Dendritic cell treated with granulocyte-macrophage colony-stimulating factor and Interleukin-4, amounts not matched to agents 40 ng/mL and 50 ng/mL, for 4 days (primary cell): ENCODE data around the gene HACD3.

Source experiments
- H3K27ac Mint-ChIP-seq: one replicate; pipeline ENCODE4 v1.8.0; 2022; ENCODE audit warnings: mild to moderate bottlenecking, mixed read lengths
- H3K27me3 Mint-ChIP-seq: one replicate; pipeline ENCODE4 v1.8.0; 2022; ENCODE audit warnings: mild to moderate bottlenecking, mixed read lengths
- H3K36me3 Mint-ChIP-seq: one replicate; pipeline ENCODE4 v1.8.0; 2022; ENCODE audit warnings: low read depth, mixed read lengths
- H3K4me1 Mint-ChIP-seq: one replicate; pipeline ENCODE4 v1.8.0; 2022; ENCODE audit warnings: low read depth, mixed read lengths
- H3K4me3 Mint-ChIP-seq: one replicate; pipeline ENCODE4 v1.8.0; 2022; ENCODE audit warnings: mild to moderate bottlenecking, moderate library complexity, mixed read lengths
- H3K9me3 Mint-ChIP-seq: one replicate; pipeline ENCODE4 v1.8.0; 2022; ENCODE audit warnings: mixed read lengths
- intact Hi-C: fragments of 100-400 bp; cut with micrococcal nuclease; formaldehyde crosslinking; loops from one replicate; pipeline ENCODE4 v1.15.0; 2022

Gene HACD3

GRCh38 chr15:65558336-65558735, 28.1 kb downstream of the HACD3 start:
- H3K4me1 Mint-ChIP-seq: no peaks in the 10 kb centered on the region
- H3K9me3 Mint-ChIP-seq: no peaks in the 10 kb centered on the region
- no peak overlapping the region for H3K4me3 Mint-ChIP-seq
- intact Hi-C loops: no loop called here
- peaks cover 68% of the 10 kb centered on the region for H3K36me3 Mint-ChIP-seq
- no peak overlapping the region for H3K27ac Mint-ChIP-seq
- no peaks in the 10 kb centered on the region for H3K27me3 Mint-ChIP-seq

GRCh38 chr15:65558997-65559760, 28.9 kb downstream of the HACD3 start:
- Mint-ChIP-seq H3K36me3 (peaks cover 77% of the 10 kb centered on the region), H3K9me3 (no peaks in the 10 kb centered on the region), H3K4me1 (no peaks in the 10 kb centered on the region), H3K27me3 (no peaks in the 10 kb centered on the region), H3K4me3 (no peak overlapping the region), H3K27ac (no peak overlapping the region)
- intact Hi-C loops: no loop called here

GRCh38 chr15:65559941-65560340, 29.7 kb downstream of the HACD3 start:
- Mint-ChIP-seq H3K27ac (no peak overlapping the region), H3K4me1 (no peaks in the 10 kb centered on the region), H3K4me3 (no peak overlapping the region), H3K9me3 (no peaks in the 10 kb centered on the region), H3K27me3 (no peaks in the 10 kb centered on the region), H3K36me3 (peaks cover 80% of the 10 kb centered on the region)
- intact Hi-C loops: no loop called here

GRCh38 chr15:65561934-65562333, 31.7 kb downstream of the HACD3 start:
- Mint-ChIP-seq H3K4me1 (no peaks in the 10 kb centered on the region), H3K9me3 (no peaks in the 10 kb centered on the region), H3K4me3 (no peak overlapping the region), H3K27me3 (no peaks in the 10 kb centered on the region), H3K27ac (no peak overlapping the region), H3K36me3 (peaks cover 80% of the 10 kb centered on the region)
- intact Hi-C loops: no loop called here

- no peak overlapping the region for H3K27ac Mint-ChIP-seq
- intact Hi-C loops: no loop called here
- no peak overlapping the region for H3K4me3 Mint-ChIP-seq
- peaks cover 42% of the 10 kb centered on the region for H3K36me3 Mint-ChIP-seq
- no peaks in the 10 kb centered on the region for H3K27me3 Mint-ChIP-seq
- no peaks in the 10 kb centered on the region for H3K4me1 Mint-ChIP-seq
- no peaks in the 10 kb centered on the region for H3K9me3 Mint-ChIP-seq
These were observed 39.5 kb downstream of the HACD3 start for GRCh38 chr15:65569728-65570127.

GRCh38 chr15:65571971-65572370, 41.7 kb downstream of the HACD3 start:
- no peak overlapping the region for H3K27ac Mint-ChIP-seq
- H3K36me3 Mint-ChIP-seq: peaks cover 31% of the 10 kb centered on the region
- intact Hi-C loops: no loop called here
- no peaks in the 10 kb centered on the region for H3K27me3 Mint-ChIP-seq
- H3K4me3 Mint-ChIP-seq: no peak overlapping the region
- H3K4me1 Mint-ChIP-seq: no peaks in the 10 kb centered on the region
- H3K9me3 Mint-ChIP-seq: no peaks in the 10 kb centered on the region

GRCh38 chr15:65576664-65577063, 46.4 kb downstream of the HACD3 start:
- Mint-ChIP-seq H3K36me3 (peaks cover 44% of the 10 kb centered on the region), H3K9me3 (no peaks in the 10 kb centered on the region), H3K4me3 (no peak overlapping the region), H3K27ac (no peak overlapping the region), H3K4me1 (peaks cover 14% of the 10 kb centered on the region), H3K27me3 (no peaks in the 10 kb centered on the region)
- intact Hi-C loops: no loop called here

GRCh38 chr15:65577129-65577996, 47.1 kb downstream of the HACD3 start:
- intact Hi-C loops: no loop called here
- no peak overlapping the region for H3K4me3 Mint-ChIP-seq
- peaks cover 14% of the 10 kb centered on the region for H3K4me1 Mint-ChIP-seq
- H3K27ac Mint-ChIP-seq: peak overlapping the region; percentile 67
- H3K9me3 Mint-ChIP-seq: no peaks in the 10 kb centered on the region
- peaks cover 51% of the 10 kb centered on the region for H3K36me3 Mint-ChIP-seq
- H3K27me3 Mint-ChIP-seq: no peaks in the 10 kb centered on the region

GRCh38 chr15:65578904-65579728, 48.9 kb downstream of the HACD3 start:
- Mint-ChIP-seq H3K4me1 (peaks cover 14% of the 10 kb centered on the region), H3K9me3 (no peaks in the 10 kb centered on the region), H3K27ac (peak overlapping the region; percentile 52), H3K36me3 (peaks cover 68% of the 10 kb centered on the region), H3K27me3 (no peaks in the 10 kb centered on the region), H3K4me3 (no peak overlapping the region)
- intact Hi-C loops: no loop called here

- no peaks in the 10 kb centered on the region for H3K9me3 Mint-ChIP-seq
- no peak overlapping the region for H3K27ac Mint-ChIP-seq
- peaks cover 14% of the 10 kb centered on the region for H3K4me1 Mint-ChIP-seq
- H3K36me3 Mint-ChIP-seq: peaks cover 74% of the 10 kb centered on the region
- intact Hi-C loops: no loop called here
- H3K4me3 Mint-ChIP-seq: no peak overlapping the region
- no peaks in the 10 kb centered on the region for H3K27me3 Mint-ChIP-seq
These were observed 49.5 kb downstream of the HACD3 start for GRCh38 chr15:65579762-65580161.

- H3K27ac Mint-ChIP-seq: no peak overlapping the region
- no peak overlapping the region for H3K4me3 Mint-ChIP-seq
- peaks cover 14% of the 10 kb centered on the region for H3K4me1 Mint-ChIP-seq
- no peaks in the 10 kb centered on the region for H3K9me3 Mint-ChIP-seq
- no peaks in the 10 kb centered on the region for H3K27me3 Mint-ChIP-seq
- intact Hi-C loops: no loop called here
- peaks cover 74% of the 10 kb centered on the region for H3K36me3 Mint-ChIP-seq
These were observed 50.0 kb downstream of the HACD3 start for GRCh38 chr15:65580287-65580686.

GRCh38 chr15:65583701-65584100, 53.4 kb downstream of the HACD3 start:
- Mint-ChIP-seq H3K4me1 (peaks cover 6% of the 10 kb centered on the region), H3K36me3 (peaks cover 86% of the 10 kb centered on the region), H3K4me3 (no peak overlapping the region), H3K9me3 (no peaks in the 10 kb centered on the region), H3K27ac (no peak overlapping the region), H3K27me3 (no peaks in the 10 kb centered on the region)
- intact Hi-C loops: no loop called here

GRCh38 chr15:65584241-65584640, 54.0 kb downstream of the HACD3 start:
- peaks cover 6% of the 10 kb centered on the region for H3K4me1 Mint-ChIP-seq
- intact Hi-C loops: no loop called here
- H3K4me3 Mint-ChIP-seq: no peak overlapping the region
- H3K9me3 Mint-ChIP-seq: no peaks in the 10 kb centered on the region
- H3K27ac Mint-ChIP-seq: no peak overlapping the region
- H3K36me3 Mint-ChIP-seq: peaks cover 83% of the 10 kb centered on the region
- H3K27me3 Mint-ChIP-seq: no peaks in the 10 kb centered on the region

GRCh38 chr15:65587094-65587493, 56.8 kb downstream of the HACD3 start:
- Mint-ChIP-seq H3K36me3 (peaks cover 80% of the 10 kb centered on the region), H3K27ac (no peak overlapping the region), H3K4me1 (peaks cover 14% of the 10 kb centered on the region), H3K9me3 (no peaks in the 10 kb centered on the region), H3K4me3 (no peak overlapping the region), H3K27me3 (no peaks in the 10 kb centered on the region)
- intact Hi-C loops: no loop called here
